A549 treated with Mapracorat at 1 μM for 4 hours (cell line): Measurements from ENCODE around the gene RBMS2. TPM values are rescaled to one million over a fixed set of nuclear protein-coding genes. Genes with fewer than 3 reads are reported as not detected.

Source experiments
- total RNA-seq: library from RNA; stranded (reverse); fragments of 200-300 nt; extraction: Qiagen RNA extraction; gene quantifications from 5 replicates; pipeline ENCODE4 v1.2.3, GENCODE V29; 2022

Gene RBMS2, protein sequence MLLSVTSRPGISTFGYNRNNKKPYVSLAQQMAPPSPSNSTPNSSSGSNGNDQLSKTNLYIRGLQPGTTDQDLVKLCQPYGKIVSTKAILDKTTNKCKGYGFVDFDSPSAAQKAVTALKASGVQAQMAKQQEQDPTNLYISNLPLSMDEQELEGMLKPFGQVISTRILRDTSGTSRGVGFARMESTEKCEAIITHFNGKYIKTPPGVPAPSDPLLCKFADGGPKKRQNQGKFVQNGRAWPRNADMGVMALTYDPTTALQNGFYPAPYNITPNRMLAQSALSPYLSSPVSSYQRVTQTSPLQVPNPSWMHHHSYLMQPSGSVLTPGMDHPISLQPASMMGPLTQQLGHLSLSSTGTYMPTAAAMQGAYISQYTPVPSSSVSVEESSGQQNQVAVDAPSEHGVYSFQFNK
- 9.4 to 18.3 TPM (median 11.8 TPM) in 5 replicates for total RNA-seq

GRCh38 chr12:56521590-56522371, at the start of gene RBMS2:
TSS of gene RBMS2 (plus strand) at chr12:56521820. CDS start at chr12:56522024, 204 bp downstream.

GRCh38 chr12:56488041-56488955, 33.3 kb upstream of the RBMS2 start, which contains the start of gene GLS2:
TSS of gene GLS2 (minus strand) at chr12:56488161. CDS start at chr12:56488118, 43 bp downstream.

GRCh38 chr12:56630180-56630632, 108.6 kb downstream of the RBMS2 start, which contains the start of gene BAZ2A:
TSS of gene BAZ2A (minus strand) at chr12:56630326. CDS start at chr12:56617530, 12,796 bp downstream.

Other genes starting within 250 kb of the RBMS2 start
- gene CS, start 221.5 kb upstream of the RBMS2 start, total RNA-seq = 145 to 174 TPM (median 156 TPM) in 5 replicates
- 120 to 149 TPM (median 142 TPM) in 5 replicates for gene CNPY2, start 205.8 kb upstream of the RBMS2 start, total RNA-seq
- gene PAN2, start 187.8 kb upstream of the RBMS2 start, total RNA-seq = 10.8 to 22.0 TPM (median 14.5 TPM) in 5 replicates
- gene IL23A, start 182.9 kb upstream of the RBMS2 start, total RNA-seq = 0.22 to 0.64 TPM (median 0.33 TPM) in 5 replicates
- gene STAT2, start 161.7 kb upstream of the RBMS2 start, total RNA-seq = 9.5 to 13.7 TPM (median 12.0 TPM) in 5 replicates
- gene APOF, start 159.0 kb upstream of the RBMS2 start, total RNA-seq = not detected in 5 replicates
- 31.7 to 38.8 TPM (median 36.6 TPM) in 5 replicates for gene TIMELESS, start 72.4 kb upstream of the RBMS2 start, total RNA-seq
- 0.13 to 0.32 TPM (median 0.23 TPM) in 4 of 5 replicates, not detected in the other for gene MIP, start 67.2 kb upstream of the RBMS2 start, total RNA-seq
- gene SPRYD4, start 53.2 kb upstream of the RBMS2 start, total RNA-seq = 1.7 to 1.9 TPM (median 1.8 TPM) in 5 replicates
- 0.13 to 0.24 TPM (median 0.16 TPM) in 3 of 5 replicates, not detected in the others for gene GLS2, start 33.7 kb upstream of the RBMS2 start, total RNA-seq
- gene BAZ2A, start 108.5 kb downstream of the RBMS2 start, total RNA-seq = 26.6 to 47.2 TPM (median 40.6 TPM) in 5 replicates
- 808 to 925 TPM (median 897 TPM) in 5 replicates for gene ATP5F1B, start 124.2 kb downstream of the RBMS2 start, total RNA-seq
- 350 to 392 TPM (median 368 TPM) in 5 replicates for gene PTGES3, start 166.5 kb downstream of the RBMS2 start, total RNA-seq
- 1,451 to 1,910 TPM (median 1,503 TPM) in 5 replicates for gene NACA, start 203.5 kb downstream of the RBMS2 start, total RNA-seq
- 23.7 to 29.5 TPM (median 25.2 TPM) in 5 replicates for gene PRIM1, start 230.5 kb downstream of the RBMS2 start, total RNA-seq
- gene HSD17B6, start 241.5 kb downstream of the RBMS2 start, total RNA-seq = 0.82 to 1.5 TPM (median 1.2 TPM) in 5 replicates